Activated CD8-positive, alpha-beta memory T cell treated with anti-CD3 and anti-CD28 coated beads, Interleukin-2, amount 50 U/mL, for 48 hours (primary cell): ENCODE results near the gene SH3RF1.

Source experiments
- DNase-seq: peaks from one replicate; pipeline ENCODE4 v3.0.0-alpha.2; 2020

SH3RF1 gene

DNA sequence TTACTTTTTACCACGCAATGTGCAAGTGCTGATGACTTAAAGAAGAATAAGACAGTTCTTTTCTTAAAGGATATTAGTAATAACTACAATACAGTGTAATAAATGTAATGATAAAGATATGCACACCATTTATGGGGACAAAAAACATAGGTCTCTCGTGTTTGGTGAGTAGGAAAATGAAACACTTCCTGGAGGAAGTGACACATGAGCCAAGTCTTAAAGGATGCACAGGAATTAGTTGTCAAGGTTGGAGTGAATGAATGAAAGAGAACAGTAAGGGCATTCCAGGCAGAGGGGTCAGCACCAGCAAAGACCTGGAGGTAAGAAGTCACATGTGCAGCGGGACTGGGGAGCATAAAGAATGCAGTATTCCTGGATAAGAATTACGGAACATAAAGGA is 112.7 kb downstream of the SH3RF1 start:
- no peak for DNase-seq

DNA sequence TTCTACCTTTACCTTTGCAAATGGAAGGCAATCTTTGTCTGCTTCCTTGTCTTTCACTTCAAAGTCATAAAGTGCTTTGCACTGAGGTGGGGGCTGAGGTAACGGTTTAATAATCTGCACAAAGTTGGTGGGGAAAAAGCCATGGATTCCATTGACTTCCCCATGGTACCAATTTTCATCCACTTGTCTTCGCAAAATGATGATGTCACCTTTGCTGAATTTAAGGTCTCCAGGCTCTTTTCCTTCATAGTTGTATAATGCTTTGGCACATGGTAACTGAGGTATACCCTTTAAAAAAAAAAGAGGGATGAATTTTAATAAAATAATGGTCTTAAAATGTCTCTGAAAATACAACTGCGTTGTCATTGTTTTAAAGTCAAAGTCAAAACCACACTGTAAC is 114.4 kb downstream of the SH3RF1 start:
- no peak for DNase-seq

DNA sequence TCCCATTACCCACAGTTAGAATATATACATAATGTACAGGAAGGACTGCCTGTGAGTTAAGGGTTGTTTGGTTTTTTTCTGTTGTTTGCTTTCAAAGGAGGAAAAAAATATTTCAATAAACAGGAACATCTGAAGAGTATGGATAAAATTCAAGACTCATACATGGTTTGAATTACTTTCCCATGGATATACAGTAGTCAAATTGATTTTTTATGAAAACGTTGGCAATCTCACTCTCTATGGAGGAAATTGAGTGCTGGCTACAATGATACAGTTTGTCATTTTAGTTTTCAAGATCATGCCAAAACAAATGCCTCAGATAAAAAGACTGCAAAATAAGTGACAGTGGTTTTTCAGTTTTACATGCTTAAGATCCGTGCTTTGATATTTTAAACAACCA is 116.6 kb downstream of the SH3RF1 start:
- DNase-seq: no peak

DNA sequence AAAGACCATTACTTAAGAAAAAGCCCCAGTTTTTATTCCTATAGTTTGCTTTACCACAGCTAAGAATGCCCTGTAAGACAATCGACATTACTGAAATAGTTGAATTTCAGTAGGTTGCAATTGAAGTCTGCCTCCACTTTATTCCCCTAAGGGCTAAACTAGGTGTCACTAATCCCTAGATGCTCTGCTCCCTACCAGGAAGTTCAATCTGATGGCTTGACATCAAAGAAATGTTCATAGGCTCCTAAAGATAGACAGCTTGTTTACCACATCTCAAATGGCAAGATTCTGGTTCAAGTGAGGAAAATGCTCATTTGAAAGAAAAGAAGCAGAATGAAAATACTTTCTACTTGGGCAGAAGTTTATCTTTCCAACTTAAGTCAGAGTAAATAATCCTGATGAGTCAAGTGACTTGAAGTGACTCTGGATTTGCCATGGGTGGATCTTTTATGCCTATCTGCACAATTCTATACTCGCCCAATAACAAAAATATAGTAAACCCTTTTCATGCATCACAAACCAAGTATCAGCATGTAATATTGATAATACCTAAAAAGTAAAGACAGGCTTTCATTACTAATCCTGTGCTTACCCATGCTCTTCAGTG is 117.2 kb downstream of the SH3RF1 start:
- no peak for DNase-seq

DNA sequence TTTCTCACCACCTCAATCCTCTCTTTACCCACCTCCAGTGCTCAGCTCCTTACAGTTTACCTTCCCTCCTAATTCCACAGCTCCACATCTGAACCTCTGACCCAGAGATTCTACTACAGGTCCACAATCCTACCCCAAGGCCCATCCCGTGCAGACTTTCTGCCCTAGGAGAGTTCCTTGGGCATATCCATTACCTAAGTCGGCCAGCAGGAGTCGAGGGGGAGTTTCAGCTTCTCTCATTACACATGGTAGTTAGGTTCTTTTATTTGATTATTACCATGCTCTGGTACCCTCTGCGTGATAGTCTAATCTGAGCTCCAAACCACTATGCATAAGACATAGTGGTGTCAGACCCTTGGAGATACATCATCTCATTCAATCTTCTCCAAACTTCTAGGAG is 117.9 kb downstream of the SH3RF1 start:
- DNase-seq: no peak

DNA sequence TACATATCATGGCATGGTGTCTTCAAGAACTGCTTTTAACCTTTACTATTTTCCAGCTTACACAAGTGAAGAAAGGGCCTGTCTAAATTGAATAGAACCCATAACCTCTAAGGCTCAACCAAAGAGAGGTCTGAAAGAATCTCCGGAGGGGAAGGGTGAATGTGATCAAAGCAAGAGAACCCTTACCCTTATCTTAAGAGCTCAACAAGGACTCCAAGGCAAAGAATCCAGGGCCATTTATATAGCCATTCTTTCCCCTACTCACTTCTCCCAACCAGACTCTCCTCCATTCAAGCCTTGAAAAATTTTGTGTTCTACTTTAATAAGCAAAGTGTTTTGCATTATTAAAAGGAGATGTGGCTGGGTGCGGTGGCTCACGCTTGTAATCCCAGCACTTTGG is 118.7 kb downstream of the SH3RF1 start:
- no peak for DNase-seq

DNA sequence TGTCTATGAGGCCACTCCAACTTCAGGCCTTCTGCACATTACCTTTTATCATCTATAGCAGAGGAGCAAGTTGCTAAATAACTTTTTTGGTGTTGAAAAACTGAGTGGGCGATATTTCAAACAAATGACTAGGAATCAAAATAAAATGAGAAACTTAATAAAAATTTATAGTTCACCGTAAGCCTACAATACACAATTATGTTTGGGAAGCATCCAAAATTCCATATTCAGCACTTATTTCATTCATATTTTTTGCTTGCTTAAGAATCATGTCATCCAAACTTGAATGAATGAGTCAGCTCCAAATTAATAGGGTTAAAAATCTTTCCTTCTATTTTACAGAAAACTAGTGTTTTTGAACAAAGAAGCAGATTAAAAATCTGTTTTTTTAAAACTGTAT is 119.1 kb downstream of the SH3RF1 start:
- no peak for DNase-seq

DNA sequence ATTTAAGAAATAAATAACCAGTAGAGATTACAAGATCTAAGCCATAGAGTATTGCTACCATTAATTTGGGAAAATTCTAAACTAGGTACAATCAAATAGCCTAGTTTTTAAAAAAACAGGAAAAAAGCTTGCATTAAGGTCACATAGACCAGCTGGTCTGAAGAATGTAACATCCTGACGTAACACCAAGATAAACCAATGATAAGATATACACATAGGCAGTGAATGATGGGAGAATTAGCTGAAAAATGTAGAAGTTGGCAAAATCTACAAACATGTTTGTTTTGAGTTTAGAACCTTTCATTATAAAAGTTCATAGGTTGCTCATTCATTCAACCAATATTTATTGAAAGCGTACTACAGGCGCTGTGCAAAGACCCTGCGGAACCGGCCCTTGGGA is 120.0 kb downstream of the SH3RF1 start:
- no peak for DNase-seq

DNA sequence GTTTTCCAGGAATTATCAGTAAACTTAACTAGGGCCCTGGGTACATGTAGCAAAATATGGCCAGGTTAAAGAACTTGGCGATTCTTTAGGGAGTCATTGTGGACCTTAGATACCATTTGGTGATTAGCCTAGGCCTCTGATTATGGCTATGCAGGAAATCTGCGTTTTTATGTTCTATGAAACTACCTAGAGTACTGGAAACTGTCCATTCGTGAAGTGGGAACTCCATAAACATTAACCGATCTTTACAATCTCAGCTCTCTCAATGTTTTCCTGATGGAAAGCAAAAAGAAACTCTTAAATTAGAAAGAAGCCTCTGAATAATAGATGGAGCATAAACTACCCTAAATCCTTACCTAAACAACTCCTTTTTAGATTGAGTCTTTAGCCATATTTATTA is 121.9 kb downstream of the SH3RF1 start:
- no peak for DNase-seq

DNA sequence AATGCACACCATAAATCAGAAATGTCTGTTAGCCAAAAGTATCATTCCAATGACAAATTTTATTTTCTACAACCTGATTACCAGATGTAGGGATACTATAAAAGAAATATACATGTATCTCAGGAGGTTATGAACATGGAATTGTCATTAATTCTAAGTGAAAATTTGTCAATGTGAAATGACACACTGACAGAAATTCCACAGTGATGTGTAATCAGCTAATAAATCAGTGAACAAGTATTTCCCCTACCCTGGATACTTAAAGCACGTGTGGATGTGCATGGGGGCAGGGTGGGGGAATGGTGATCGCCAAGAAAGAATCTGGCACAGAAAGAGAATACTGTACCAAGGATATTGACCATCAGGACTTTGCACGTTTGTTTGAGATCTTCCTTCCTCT is 123.6 kb downstream of the SH3RF1 start:
- no peak for DNase-seq

DNA sequence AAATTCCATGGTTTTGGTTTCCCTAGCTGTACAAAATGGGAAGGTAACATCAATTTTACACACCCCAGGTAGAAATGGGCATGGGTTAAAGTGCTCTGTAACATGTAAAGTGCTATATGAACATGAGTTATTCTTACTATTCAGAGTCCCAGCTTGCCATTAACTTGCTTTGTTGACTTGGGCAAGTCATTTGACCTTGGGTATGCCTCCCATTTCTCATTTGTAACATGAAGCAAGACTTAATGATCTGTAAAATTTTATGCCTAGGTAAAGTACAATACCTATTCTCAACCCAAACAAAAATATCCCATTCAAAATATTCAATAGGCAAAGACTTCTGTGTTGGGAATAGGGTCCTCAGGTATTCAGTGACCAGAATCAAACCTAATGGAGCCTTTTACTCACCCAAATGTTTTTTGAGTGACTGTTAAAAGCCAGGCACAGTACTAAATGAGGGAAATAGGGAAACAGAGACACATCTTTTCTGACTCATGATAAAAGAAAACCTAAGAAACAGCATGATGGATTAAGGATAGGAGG is 126.6 kb downstream of the SH3RF1 start:
- DNase-seq: no peak

DNA sequence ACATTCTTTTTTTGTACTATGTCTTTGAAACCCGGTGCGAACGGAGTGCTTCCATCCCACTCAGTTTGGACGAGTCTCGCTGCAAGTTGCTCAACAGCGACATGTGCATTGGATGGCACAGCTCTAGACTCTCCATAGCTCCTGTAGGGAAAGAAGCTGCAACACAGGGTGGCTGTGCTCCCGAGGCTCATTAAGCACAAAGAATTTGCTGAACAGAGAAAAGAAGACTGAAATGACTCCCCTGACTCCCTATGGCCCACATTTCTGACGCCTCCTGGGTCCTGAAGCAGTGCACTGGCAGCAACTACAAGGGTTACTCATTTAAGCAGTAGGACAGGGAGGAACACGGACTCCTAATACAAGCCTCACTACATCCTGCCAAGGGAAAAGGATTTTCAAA is 127.4 kb downstream of the SH3RF1 start:
- no peak for DNase-seq

DNA sequence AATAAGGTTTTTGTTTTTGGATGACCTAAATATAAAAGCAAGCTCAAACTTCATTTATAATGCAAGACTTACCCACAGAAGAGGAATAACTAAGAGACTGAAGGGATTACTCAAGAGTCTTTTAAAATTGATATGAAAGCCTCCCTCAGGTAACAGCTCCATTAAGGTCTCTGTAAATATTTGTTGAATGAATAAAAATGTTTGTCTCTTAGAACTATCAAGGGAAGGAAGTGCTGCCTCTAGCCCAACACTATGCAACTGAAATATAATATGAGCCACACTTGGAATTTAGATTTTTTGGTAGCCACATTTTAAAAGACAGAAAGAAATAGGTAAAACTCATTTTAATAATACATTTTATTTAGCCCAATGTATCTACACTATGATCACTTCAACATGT is 127.8 kb downstream of the SH3RF1 start:
- no peak for DNase-seq

DNA sequence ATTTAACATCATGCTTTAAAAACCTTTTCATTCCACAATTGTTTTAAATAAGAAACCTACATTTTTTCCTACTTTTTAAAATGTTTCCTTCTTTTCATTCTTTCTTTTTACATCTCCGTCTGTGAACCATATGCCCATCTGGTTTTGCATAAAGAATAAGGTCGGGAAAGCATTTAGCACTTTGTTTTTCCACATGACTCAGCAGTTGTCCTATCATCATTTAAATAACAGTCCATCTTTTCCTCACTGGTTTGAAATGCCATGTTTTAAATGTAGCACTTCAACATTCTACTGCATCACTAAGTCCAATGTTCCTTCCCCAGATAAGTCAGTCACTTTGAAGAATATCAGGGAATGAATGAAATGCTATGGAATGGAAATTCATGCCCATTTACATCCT is 128.4 kb downstream of the SH3RF1 start:
- DNase-seq: no peak

DNA sequence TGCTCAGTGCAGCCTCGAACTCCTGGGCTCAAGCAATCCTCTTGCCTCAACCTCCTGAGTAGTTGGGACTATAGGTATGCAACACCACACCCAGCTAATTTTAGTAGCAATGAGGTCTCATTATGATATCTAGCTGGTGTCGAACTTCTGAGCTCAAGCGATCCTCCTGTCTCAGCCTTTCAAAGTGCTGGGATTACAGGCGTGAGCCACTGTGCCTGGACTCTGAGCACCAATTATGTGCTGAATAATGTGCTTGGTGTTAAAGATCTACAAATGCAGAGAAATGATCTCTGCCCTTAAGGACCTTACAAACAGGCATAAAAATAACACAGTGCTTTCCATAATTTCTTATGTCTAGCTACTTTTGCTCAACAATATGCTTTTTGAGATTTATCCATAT is 131.7 kb downstream of the SH3RF1 start:
- no peak for DNase-seq

DNA sequence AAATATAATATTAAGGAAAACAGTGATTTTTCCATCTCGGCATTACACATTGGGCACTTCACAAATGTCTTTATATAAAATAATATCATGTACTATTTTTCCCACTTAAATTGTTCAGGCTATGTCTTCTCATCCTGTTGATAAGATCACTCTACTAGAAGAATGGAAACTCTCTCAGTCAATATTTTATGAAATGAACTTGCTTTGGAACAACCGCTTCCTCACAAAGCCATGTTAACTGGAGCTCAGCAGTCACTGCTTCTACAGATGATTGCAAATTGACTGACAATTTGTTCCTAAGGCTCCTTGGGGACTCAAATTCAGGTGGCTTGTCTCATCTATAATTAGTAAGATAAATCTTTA is 133.2 kb downstream of the SH3RF1 start:
- DNase-seq: no peak

DNA sequence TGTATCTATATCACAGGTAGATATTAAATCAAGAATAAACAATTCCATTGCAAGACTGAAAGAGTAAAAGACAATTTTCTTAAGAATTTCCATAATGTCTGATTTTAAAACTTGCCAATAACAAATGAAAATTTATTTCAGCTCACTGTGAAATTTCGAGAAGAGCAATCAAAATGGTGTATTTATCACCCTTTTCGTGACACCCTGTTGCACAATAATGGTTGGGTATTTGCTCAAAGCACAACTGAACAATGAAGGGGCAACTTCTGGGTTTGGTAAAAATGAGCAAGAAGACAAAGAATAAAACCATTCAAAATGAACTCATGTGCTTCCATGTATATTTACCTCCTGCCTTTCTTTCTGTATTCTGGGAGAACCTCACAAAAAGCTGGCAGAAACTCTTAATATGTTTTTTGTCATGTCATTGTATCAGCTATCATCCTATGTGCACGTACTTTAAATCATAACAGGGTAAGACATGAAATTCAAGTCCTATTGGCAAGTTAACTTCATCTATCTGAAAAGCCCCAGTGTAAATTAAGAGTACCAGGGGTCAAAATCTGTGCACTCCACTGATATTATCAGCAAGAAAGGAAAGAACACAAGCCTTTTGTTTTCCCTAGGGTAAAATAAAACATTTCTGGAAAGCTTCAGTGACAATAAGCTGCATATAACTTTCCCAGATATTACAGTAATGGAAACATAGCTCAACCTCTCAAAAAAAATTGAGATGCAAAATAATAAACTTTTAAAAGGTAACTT is 133.8 kb downstream of the SH3RF1 start:
- DNase-seq: no peak

DNA sequence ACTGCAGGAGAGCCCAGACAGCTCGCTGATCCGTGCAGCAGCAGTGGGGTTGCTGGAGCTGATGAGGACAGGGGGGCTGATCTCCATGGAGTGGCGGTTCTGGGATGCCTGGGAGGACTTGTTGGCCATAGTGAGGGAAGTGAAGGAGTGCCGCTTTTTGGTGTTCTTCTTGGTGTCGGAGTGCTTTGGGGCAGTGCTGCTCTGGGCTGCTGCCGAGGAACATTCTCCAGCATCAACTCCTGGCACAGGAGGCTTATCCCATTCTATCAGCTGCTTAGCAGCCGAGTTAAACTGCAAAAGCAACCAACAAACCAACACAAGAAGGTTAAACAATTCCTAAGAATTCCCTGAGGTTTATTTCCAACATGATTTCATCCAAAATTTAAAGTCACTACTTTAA is 134.4 kb downstream of the SH3RF1 start:
- no peak for DNase-seq

DNA sequence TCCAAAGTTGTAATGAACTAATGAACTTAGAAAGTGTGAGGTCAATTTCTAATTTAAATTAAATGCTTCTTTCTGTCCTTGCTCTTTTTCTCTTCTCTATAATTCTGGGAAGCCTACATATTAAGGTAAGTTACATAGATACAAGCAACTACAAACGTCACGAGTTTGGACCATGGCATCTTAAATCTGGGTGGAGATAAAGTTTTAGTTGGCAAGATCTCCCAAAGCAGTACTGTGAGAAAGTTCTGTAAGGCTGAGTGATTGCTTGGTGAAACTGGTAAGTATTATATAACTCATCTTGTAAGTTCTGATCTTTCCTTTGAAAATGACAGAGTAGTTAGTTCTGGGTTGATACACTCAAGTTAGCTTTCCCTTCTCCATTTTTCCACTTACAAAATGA is 135.0 kb downstream of the SH3RF1 start:
- no peak for DNase-seq

DNA sequence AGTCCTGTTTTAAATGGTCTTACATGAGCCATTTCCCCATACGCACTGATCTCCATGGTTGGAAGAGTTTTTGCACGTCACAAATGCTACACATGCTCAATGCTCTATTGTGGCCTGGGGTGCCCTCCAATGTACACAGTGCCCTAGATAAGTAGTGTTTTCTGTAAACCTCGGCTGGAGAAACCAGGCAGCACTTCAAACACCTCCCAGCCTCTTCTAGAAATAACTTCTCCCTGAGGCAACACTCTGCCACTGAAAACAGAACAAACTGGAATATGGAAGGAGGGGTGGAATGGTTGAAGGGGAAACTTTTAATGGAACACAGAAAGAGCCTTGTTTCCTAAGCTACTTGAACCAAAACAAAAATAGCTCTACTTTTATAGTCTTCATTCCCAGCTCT is 136.8 kb downstream of the SH3RF1 start:
- no peak for DNase-seq

DNA sequence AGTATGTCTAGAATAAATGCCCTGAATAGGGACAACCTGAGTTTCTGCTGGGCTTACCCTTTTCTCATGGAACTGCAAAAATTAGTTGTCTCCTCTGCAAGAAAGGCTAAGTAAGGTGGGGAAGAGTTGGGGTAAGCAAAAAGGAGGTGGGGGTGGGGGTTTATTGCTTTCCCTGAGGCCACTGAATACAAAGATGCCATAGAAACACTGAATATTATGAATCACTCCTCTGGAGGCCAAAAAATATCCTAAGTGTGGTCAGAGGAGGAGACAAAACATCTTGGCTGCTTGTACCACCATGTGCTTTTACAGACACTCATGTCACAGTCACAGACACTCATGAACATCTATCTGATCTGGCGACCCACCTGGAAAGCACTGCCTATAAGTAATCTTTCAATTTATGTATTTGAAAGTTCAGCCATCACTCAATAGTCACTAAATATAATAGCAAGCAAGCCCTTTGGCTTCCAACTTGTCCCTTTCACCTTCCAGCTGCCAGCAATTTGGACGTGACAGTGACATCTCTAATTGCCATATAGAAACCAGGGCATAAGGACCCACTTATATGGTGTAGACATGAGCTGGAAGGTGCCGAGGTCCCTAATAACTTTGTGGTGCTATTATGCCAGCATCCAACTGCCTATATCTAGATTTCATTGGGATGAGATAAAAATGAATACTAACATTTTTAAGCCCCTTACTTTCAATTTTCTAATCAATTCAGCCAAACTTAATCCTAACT is 138.0 kb downstream of the SH3RF1 start:
- DNase-seq: no peak

DNA sequence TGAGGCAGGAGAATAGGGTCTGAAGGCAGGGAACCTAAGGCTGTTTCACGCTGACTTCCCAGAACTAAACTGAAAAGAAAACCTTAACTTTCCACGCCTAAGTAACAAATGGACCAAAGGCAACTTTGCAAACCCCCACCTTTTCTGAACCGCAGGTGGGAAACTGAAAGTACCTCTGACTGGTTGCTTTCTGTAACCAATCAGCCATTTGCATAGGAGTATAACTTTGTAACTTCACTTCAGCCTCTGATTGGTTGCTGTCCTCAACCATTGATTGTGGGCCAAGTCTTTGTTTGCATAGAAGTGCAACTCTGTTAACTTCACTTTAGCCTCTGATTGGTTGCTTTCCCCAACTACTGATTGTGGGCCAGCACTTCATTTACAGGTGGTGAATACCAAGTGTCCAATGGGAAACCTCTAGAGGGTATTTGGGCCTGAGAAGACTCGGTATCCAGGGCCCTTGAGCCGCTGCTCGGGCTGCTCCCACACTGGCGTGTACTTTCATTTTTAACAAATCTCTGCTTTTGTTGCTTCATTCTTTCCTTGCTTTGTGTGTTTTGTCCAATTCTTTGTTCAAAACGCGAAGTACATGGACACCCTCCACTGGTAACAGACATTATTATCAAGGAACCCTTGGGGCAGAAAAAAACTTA is 139.1 kb downstream of the SH3RF1 start:
- DNase-seq: no peak

DNA sequence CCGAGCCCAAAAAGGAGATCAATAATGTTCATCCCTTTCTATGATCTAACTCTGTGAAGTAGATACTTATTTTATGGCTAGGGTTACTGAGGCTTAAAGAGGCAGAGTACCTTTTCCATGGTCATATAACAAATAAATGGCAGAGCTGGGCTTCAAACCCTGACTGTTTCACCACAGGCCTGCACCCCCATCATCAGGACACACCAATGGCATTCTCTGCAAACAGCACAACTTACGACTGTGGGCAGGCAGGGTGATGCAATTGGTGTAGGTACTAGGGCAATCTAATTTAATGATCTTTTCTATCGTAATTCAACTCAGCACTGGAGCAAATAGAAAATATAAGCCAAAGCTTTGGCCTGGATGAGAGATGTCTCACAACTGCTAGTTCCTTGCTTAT is 141.9 kb downstream of the SH3RF1 start:
- DNase-seq: no peak

DNA sequence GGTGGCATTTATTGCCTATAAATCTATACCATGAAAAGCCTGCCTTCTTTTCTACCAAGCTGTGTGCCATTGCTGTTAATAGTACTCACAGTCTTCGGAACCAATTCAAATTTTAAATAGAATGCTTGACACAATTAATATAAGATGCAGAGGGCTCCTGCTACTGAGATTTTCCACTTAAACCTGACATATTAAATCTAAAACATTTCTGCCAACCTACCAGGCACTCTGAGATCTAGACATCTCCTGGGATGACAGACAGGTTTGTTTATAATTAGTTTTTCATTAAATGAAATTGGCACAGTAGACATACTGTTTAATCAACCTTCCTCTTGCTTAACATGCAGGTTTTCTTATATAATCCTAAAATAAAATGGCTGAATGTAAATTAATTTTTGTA is 143.4 kb downstream of the SH3RF1 start:
- no peak for DNase-seq
